GM13977 (cell line): ENCODE results near the gene PRKCZ.
"Not testable (repeated sequence)": the region's sequence is repeated elsewhere in the genome, so short reads cannot be mapped to it uniquely, and the experiment has no call there.

Source experiments
- DNase-seq: peaks from one replicate; pipeline ENCODE4 v3.0.0; 2012; ENCODE audit warnings: low spot score
- in situ Hi-C: fragments of 300-500 bp; cut with MboI; formaldehyde crosslinking; loops from one replicate; pipeline ENCODE4 v1.12.0; 2022; ENCODE audit warnings: low sequenced_read_pairs, low pct_unique_long_range_greater_than_20kb, mixed read lengths, inconsistent platforms; ENCODE audit not compliant: unreplicated experiment
- TF ChIP-seq, protein P1 (sequence below): IDR thresholded peaks from 2 replicates; pipeline ENCODE4 v1.5.1; 2012; ENCODE audit warnings: mild to moderate bottlenecking, control low read depth; ENCODE audit not compliant: insufficient read depth; ENCODE audit errors: extremely low read depth, missing control alignments

Gene PRKCZ

GRCh38 chr1:2121101-2121691 is 71.0 kb downstream of the PRKCZ start:
- no peak for DNase-seq
- in situ Hi-C loops, result no loop called here
- TF ChIP-seq, protein P1, sequence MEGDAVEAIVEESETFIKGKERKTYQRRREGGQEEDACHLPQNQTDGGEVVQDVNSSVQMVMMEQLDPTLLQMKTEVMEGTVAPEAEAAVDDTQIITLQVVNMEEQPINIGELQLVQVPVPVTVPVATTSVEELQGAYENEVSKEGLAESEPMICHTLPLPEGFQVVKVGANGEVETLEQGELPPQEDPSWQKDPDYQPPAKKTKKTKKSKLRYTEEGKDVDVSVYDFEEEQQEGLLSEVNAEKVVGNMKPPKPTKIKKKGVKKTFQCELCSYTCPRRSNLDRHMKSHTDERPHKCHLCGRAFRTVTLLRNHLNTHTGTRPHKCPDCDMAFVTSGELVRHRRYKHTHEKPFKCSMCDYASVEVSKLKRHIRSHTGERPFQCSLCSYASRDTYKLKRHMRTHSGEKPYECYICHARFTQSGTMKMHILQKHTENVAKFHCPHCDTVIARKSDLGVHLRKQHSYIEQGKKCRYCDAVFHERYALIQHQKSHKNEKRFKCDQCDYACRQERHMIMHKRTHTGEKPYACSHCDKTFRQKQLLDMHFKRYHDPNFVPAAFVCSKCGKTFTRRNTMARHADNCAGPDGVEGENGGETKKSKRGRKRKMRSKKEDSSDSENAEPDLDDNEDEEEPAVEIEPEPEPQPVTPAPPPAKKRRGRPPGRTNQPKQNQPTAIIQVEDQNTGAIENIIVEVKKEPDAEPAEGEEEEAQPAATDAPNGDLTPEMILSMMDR, result no peak

DNA sequence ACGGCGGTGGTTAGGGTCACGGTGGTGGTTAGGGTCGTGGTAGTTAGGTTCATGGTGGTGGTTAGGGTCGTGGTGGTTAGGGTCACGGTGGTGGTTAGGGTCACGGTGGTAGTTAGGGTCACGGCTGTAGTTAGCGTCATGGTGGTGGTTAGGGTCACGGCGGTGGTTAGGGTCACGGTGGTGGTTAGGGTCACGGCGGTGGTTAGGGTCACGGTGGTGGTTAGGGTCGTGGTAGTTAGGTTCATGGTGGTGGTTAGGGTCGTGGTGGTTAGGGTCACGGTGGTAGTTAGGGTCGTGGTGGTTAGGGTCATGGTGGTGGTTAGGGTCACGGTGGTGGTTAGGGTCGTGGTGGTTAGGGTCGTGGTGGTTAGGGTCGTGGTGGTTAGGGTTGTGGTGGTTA is 71.6 kb downstream of the PRKCZ start:
- in situ Hi-C loops, DNase-seq: not testable (repeated sequence)

DNA sequence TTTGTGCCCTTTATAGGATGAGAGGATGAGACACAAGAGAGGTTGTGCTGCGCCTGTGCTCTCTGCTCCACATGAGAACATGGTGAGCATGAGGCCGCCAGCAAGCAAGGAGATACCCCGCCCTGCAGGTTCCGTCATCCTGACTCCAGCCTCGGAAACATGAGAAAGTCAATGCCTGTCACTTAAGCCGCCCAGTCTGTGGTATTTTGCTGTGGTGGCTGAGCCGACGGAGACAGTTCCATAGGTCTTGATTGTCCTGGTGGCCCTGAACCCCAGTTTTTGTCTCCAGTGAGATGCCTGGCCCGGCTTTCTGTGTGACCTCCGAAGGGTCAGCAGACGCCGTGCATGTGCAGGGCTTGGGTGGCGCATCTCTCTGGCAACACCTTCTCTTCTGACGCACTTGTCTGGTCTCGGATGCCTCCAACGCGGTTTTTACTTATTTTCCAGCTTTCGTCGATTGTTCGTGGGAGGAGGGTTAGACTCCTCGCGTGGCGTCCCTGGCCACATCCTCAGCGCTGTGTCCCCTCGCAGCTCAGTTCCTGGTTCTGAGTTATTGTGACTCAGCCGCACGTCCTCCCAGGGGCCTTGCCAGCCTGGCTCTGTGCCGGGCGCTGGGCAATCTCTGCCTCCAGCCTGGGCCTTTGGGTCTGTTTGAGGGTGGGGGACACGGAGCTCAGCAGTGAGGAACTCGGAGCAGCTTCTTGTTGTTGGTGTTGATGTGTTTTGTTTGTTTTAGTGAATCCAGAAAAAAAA is 74.4 kb downstream of the PRKCZ start:
- no peak for DNase-seq
- TF ChIP-seq, protein P1, result no peak
- in situ Hi-C loops, result no loop called here

DNA sequence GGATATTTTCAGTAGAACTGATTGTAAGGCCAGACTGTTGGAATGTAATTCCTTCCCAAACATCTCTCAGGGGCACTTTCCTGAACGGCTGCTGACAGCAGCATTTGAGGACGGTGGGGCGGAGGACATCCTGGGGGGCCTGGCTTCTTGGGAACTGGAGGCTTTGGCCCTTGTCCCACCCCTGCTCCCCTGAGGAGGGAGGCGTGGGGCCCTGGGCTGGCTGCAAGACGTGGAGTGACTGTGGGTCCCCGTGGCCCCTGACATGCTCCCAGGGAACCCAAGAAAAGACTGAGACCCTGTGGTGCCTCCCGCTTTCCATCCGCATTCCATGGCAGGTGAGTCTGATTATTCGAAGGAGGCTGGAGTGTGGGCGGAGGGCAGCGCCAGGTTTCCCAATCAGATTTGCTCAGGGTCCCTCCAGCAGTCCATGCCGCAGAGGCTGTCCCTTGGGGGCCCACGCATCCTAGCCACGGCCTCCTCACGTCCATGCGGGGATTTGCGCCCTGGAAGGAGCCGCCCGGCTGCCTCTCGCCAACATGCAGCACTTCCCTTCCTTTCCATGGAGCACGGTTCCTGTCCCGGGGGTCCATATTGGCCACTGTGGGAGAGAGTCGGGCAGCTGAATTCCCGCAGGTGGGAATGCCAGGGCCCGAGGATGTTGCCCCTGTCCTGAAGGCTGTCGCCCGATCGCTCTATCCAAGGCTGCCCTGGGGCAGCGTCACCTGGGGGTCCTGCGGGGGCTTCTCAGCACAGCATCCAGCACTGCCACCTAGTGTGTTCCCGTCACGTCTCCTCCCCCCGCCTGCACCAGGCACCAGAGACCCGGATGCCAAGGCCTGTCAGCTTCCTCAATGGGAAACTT is 75.4 kb downstream of the PRKCZ start:
- TF ChIP-seq, protein P1, result no peak
- DNase-seq, result no peak
- in situ Hi-C loops, result no loop called here

DNA sequence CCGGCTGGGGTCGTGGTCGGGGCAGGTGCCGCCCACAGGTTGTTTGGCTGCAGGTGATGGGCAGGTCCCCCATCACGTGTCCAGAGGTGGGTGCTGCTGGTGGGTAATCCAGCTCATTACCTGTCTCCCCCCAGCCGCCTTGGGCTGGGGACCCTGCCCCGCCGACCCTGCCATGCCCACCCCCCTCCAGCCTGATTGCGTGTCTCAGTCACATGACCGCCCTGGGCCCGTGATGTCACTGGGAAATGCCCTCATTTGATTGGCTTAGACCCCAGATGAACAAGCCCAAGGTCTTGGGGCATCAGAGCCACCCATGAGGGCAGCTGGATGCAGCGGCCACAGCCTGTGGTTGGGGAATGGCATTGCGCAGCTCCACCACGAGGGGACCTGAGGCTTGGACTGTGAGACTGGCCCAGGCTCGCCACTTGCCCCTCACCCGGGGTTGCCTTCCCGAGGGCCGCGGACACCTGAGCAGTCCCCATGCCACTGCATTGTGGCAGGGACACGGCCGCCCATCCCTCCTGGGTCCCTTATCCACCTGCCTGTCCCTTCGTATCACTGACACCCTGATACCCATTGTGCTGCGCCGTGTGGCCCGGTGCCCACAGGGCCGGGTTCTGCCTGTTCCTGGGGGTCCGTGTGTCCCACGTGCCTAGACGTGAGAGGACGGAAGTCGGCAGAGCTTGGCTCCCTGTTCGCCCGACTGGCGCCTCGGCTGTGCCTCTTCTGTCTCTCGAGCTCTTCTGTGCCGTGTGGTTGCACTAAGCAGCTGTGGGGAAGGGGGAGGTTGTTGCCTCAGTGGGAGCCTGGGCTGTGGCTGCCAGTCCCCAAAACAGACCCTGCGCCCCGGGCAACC is 76.3 kb downstream of the PRKCZ start:
- no peak for DNase-seq
- in situ Hi-C loops, result no loop called here
- TF ChIP-seq, protein P1, result no peak

DNA sequence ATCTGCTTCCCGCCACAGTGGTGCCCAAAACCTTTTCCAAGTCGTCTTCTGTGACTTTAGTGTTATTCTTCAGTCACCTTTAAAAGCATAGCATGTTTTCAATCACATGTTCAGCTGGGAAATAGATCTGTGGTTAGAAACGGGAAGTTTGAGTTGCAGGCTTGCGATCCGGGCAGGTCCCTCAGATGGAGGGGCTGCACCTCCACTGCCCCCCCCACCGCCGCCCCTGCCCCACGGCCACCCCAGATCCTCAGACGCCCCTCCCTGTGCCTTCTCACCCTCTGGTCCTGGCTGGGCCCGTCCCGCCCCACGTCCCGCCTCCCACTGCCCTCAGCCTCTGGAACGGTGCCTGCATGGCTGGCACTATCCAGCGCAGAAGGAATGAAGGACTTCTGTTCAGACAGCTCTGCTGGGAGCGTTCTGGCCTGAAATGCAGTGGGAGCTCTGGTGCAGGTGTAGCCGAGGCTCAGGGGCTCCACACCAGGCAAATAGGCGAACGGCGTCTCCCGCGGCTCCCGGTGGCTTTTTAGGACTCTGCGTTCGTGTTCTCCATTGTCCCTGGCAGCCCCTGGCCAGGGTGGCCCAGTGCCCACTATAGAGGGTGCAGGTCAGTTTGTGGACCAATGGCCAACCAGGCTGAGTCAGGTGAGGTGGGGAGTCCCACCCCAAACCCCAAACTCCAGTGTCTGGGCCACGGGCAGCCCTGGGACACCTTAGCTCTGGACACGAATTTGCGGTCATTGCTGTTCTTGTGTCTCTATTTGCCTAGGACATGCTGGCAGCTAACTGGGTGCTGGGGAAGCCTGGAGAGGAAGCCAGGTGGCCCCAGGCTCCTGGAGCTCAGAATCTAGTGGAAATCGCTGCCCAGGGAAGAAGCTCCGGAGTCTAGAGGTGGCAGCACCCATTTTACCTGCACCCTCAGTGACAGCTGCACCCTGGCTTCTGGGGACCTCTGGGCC is 77.3 kb downstream of the PRKCZ start:
- DNase-seq, result no peak
- in situ Hi-C loops, result no loop called here
- TF ChIP-seq, protein P1, result no peak
